GM21786 (cell line): Measurements from ENCODE around the gene AMDHD2.
"Not testable (repeated sequence)": the region's sequence is repeated elsewhere in the genome, so short reads cannot be mapped to it uniquely, and the experiment has no call there.

Source experiments
- ATAC-seq: cut with Tn5 transposase; IDR thresholded peaks from one replicate; pipeline ENCODE4 v1.9.1; 2021; ENCODE audit not compliant: unreplicated experiment

The AMDHD2 gene

DNA sequence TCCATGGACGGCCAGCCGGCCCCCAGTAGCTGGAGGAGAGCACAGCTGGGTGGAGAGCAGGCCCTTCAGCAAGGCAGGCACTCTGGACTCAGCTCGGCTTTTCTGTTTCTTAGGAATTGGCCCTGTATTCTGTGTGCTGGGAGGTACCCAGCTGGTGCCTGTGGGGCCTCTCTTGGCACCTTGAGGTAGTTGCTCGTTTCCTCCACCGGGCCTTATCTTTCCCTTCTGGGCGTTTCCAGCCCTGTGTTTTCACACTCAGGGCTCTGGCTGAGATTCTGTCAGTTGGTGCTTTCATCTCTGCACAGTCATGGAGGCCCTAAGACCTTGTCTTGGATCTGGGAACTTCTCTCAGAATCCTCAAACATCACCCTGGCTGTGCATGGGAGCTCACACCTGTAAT lies 47.3 kb downstream of the AMDHD2 start:
- not testable (repeated sequence) for ATAC-seq

DNA sequence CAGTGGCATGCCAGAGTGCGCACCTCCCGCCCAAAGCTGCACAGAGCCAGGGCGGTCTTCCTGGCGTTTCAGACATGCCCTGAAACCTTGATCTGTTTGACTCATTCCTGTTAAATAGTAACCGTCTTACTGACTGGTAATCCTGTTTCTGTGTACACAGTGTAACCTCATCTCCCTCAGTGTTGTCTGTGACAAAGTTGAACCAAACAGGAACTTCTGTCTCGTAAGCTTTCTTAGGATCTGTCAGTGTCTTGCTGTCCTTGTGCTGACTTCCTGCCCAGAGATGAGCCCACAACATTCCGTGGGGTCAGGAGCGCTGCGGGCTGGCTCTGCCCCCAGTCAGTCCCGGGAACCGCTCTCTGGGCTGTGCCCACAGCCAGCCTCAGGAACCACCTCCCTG lies 48.4 kb downstream of the AMDHD2 start:
- not testable (repeated sequence) for ATAC-seq

DNA sequence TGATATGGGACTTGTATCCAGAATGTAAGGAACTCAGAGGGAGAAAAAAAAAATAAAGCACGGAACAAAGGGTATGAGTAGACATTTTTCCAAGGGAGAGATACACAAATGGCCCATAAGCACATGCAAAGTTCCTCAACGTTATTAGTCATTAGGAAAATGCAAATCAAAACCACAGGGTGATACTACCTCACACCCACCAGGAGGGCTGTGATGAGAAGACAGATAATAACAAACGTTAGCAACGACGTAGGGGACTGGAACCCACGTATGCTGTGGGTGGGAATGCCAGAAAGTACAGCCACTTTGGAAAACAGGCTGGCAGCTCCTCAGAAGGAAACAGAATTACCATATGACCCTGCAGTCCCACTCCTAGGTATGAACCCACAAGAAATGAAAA lies 52.5 kb downstream of the AMDHD2 start:
- ATAC-seq = not testable (repeated sequence)

DNA sequence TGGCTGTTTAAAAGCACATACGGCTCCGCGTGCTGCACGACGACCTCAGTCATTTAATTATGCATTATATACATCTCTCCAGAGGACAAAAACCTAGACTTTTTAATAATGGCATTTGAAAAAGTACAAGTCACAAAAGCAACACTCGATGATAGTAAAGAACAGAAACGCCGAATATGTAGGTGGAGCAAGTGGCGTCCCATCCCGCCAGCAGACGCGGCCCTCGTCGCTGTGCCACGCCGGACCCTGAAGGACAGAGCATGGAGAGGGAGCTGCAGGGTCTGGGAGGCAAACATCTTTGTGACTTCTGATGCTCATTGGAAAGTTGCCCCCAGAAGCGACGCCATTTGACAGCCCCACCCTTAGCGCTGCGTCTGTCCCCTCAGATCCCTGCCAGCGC lies 55.7 kb downstream of the AMDHD2 start:
- not testable (repeated sequence) for ATAC-seq

DNA sequence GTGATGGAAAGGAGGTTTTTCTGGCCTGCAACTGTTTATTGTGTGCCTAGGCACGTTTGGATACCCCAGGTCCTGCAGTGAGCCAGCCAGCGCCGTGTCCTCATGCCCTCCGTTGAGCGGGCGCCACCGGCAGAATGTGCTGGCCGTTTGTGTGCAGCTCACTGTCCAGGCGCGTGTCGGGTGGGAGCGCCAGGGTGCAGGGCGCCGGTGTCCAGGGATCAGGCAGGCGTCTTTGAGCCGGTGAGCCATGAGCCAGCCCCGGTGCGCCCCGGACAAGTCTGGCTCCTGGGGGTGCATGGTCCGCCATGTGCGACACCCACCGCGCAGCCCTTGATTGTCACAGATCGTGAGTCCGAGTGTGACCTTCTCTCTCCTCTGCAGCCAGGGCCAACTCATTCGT lies 56.9 kb downstream of the AMDHD2 start:
- not testable (repeated sequence) for ATAC-seq

DNA sequence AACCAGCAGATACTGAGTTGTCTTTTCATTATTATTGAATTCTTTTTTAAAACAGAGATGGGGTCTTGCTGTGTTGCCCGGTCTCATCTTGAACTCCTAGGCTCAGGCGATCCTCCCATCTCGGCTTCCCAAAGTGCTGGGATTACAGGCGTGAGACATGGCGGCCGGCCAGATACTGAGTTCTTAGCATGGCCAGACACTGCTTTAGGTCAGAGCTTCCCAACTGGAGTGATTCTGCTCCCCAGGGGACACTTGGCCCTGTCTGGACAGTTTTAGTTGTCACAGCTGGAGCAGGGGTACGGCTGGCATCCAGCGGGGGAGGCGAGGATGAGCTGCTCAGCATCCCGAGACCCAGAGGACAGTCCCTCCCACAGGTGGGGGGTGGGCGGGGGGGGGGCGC lies 58.7 kb downstream of the AMDHD2 start:
- ATAC-seq = not testable (repeated sequence)

DNA sequence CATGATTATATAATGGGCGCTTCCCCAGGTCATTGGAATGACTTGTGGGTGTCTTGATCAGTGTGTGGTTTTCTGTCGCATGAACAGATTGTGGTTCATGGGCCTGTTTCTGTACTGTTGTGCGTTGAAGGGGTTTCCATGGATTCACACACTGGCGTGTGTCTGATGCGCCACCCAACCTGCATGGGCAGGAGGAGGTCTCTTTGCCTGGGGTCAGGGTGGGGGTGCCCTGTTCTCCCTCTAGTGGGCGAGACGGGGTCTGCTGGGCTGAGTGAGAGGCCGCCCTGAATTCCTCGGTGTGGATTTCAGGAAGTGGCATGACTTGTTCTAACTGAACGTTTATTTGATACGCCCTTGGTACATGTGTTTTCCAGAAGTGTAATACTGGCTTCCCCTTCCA lies 60.0 kb downstream of the AMDHD2 start:
- ATAC-seq = not testable (repeated sequence)

DNA sequence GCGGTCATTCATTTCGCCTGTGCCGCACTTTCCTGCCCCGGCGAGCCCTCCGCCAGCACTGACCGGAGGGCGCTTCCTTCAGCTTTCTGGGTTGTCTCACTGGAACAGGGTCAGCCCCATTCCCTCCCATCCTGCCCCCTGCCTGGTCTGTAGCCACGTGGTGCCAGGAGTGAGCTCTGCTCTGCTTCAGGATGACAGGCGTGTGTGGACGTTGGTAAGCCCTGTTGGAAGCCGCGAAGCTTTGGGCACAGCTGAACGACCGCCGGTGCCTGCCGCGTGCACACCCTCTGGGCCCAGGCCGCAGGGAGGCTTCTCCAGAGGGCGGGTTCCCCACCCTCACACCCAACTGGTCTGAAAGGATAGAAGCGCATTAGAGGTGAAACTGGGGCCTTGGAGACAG lies 60.6 kb downstream of the AMDHD2 start:
- not testable (repeated sequence) for ATAC-seq
